CD14-positive monocyte (primary cell): ENCODE measurements around the gene MYOZ2. TPM values are rescaled to one million over a fixed set of nuclear protein-coding genes. Genes with fewer than 3 reads are reported as not detected.

Experiments used
- DNase-seq, 3 donors: peaks; one replicate each; pipeline ENCODE4 v3.0.0-alpha.2; 2011 to 2022
- H2AFZ ChIP-seq: 2 replicates; pipeline ENCODE4 v1.6.0; 2012; ENCODE audit warnings: mild to moderate bottlenecking, low read depth, low read length, inconsistent platforms; ENCODE audit not compliant: insufficient read depth, poor library complexity, severe bottlenecking
- H3K27ac ChIP-seq, 2 donors: 1 replicate in 1 of 2; 2 replicates in 1 of 2; pipeline ENCODE4 v1.5.1; 2012 to 2013; ENCODE audit warnings: low read length in 2 of 2, control low read depth in 1 of 2, inconsistent platforms in 1 of 2, low read depth in 1 of 2, mild to moderate bottlenecking in 1 of 2
- H3K27me3 ChIP-seq, 2 donors: one replicate each; pipeline versions ENCODE4 v1.6.0 to v1.6.1; 2011 to 2013; ENCODE audit warnings: low read length in 2 of 2; ENCODE audit not compliant: control insufficient read depth in 2 of 2, insufficient read depth in 2 of 2
- H3K36me3 ChIP-seq, 2 donors: replicated peaks in 1 of 2; 1 replicate in 1 of 2; 2 replicates in 1 of 2; pipeline versions ENCODE4 v1.5.1 to v1.6.1; 2012 to 2013; ENCODE audit warnings: low read length in 2 of 2, control low read depth in 1 of 2, inconsistent platforms in 1 of 2, mild to moderate bottlenecking in 1 of 2; ENCODE audit not compliant: insufficient read depth in 2 of 2, control insufficient read depth in 1 of 2
- H3K4me1 ChIP-seq, 2 donors: 1 replicate in 1 of 2; 2 replicates in 1 of 2; pipeline versions ENCODE4 v1.5.1 to v1.6.1; 2012 to 2013; ENCODE audit warnings: low read length in 2 of 2, control low read depth in 1 of 2, inconsistent platforms in 1 of 2, mild to moderate bottlenecking in 1 of 2, moderate library complexity in 1 of 2; ENCODE audit not compliant: insufficient read depth in 2 of 2, control insufficient read depth in 1 of 2
- H3K4me2 ChIP-seq: replicated peaks from 2 replicates; pipeline ENCODE3; 2012; ENCODE audit warnings: low read length, moderate library complexity, mild to moderate bottlenecking; ENCODE audit not compliant: poor library complexity, severe bottlenecking; ENCODE audit errors: extremely low read depth
- H3K4me3 ChIP-seq, 3 experiments: fragments of 200-600 bp in 1 of 3; sonication (generic) in 1 of 3; replicated peaks in 1 of 3; 1 replicate in 2 of 3; 2 replicates in 1 of 3; pipeline ENCODE4 v1.5.1; 2011 to 2013; ENCODE audit warnings: low read length in 3 of 3, mild to moderate bottlenecking in 3 of 3, control low read depth in 2 of 3, low read depth in 2 of 3, inconsistent platforms in 1 of 3, moderate library complexity in 1 of 3
- H3K79me2 ChIP-seq: 2 replicates; pipeline ENCODE4 v1.6.0; 2012; ENCODE audit warnings: mild to moderate bottlenecking, control low read depth, inconsistent platforms, low read length, moderate library complexity; ENCODE audit not compliant: insufficient read depth
- H3K9ac ChIP-seq: 2 replicates; pipeline ENCODE4 v1.6.0; 2017; ENCODE audit warnings: low read length, mild to moderate bottlenecking; ENCODE audit not compliant: insufficient read depth, poor library complexity, severe bottlenecking
- H3K9me3 ChIP-seq, 2 donors: replicated peaks in 1 of 2; 1 replicate in 1 of 2; 2 replicates in 1 of 2; pipeline versions ENCODE4 v1.5.1 to v1.6.1; 2012 to 2013; ENCODE audit warnings: low read length in 2 of 2, control low read depth in 1 of 2; ENCODE audit not compliant: control insufficient read depth in 1 of 2, insufficient read depth in 1 of 2
- H4K20me1 ChIP-seq: 2 replicates; pipeline ENCODE4 v1.6.0; 2012; ENCODE audit warnings: mild to moderate bottlenecking, low read length, control low read depth, moderate library complexity; ENCODE audit not compliant: insufficient read depth
- H3K27ac Mint-ChIP-seq, 7 donors: one replicate each; pipeline ENCODE4 v1.8.0; 2020; ENCODE audit warnings: mild to moderate bottlenecking in 7 of 7, mixed read lengths in 7 of 7, moderate library complexity in 6 of 7, inconsistent platforms in 2 of 7
- H3K27me3 Mint-ChIP-seq, 3 donors: one replicate each; pipeline ENCODE4 v1.8.0; 2021 to 2022; ENCODE audit warnings: low read depth in 3 of 3, mild to moderate bottlenecking in 3 of 3, mixed read lengths in 3 of 3, moderate library complexity in 3 of 3, inconsistent platforms in 1 of 3
- H3K36me3 Mint-ChIP-seq, 2 donors: one replicate each; pipeline ENCODE4 v1.8.0; 2020; ENCODE audit warnings: mixed read lengths in 2 of 2, inconsistent platforms in 1 of 2, mild to moderate bottlenecking in 1 of 2
- H3K4me1 Mint-ChIP-seq: one replicate; pipeline ENCODE4 v1.8.0; 2020; ENCODE audit warnings: mild to moderate bottlenecking, mixed read lengths
- H3K4me3 Mint-ChIP-seq, 2 donors: one replicate each; pipeline ENCODE4 v1.8.0; 2020; ENCODE audit warnings: mild to moderate bottlenecking in 2 of 2, mixed read lengths in 2 of 2, moderate library complexity in 1 of 2
- H3K9me3 Mint-ChIP-seq, 7 donors: one replicate each; pipeline ENCODE4 v1.8.0; 2020 to 2022; ENCODE audit warnings: mixed read lengths in 7 of 7, mild to moderate bottlenecking in 6 of 7, moderate library complexity in 6 of 7, inconsistent platforms in 2 of 7
- CTCF ChIP-seq: fragments of 200-600 bp; IDR thresholded peaks from one replicate; pipeline ENCODE4 v1.8.0; 2022; ENCODE audit warnings: antibody characterized with exemption, mild to moderate bottlenecking
- WGBS: methylation state at CpG from one replicate; pipeline ENCODE4 v1.1.5; 2013; ENCODE audit warnings: missing lambda C conversion rate; ENCODE audit not compliant: insufficient coverage; 5-methylcytosine and 5-hydroxymethylcytosine counted together
- intact Hi-C, 2 donors: fragments of 100-400 bp; cut with micrococcal nuclease; formaldehyde crosslinking; loops; one replicate each; pipeline versions ENCODE4 v1.15.0 to v1.15.1; 2023
- polyA plus RNA-seq, 3 donors: library from polyadenylated mRNA; depleted of rRNA in 1 of 3; unstranded in 2 of 3; stranded (reverse) in 1 of 3; fragments of 300-500 nt in 2 of 3; fragments of >200 nt in 1 of 3; fragmentation: Illumina TruSeq in 2 of 3; gene quantifications; 1 replicate in 2 of 3; 2 replicates in 1 of 3; pipeline ENCODE4 v1.2.3, GENCODE V29; 2012 to 2021

Gene MYOZ2
- polyA plus RNA-seq, 3 donors = not detected

- no peak overlapping the region for H3K27ac Mint-ChIP-seq
- no peaks in the 10 kb centered on the region for H3K36me3 ChIP-seq
- H3K79me2 ChIP-seq = no peaks in the 10 kb centered on the region
- H3K9me3 Mint-ChIP-seq = peaks cover 0 to 2% (median 0%) of the 10 kb centered on the region in 7 donors
- no peak for TF ChIP-seq CTCF
- H4K20me1 ChIP-seq = no peaks in the 10 kb centered on the region
- H3K4me2 ChIP-seq = no peak overlapping the region
- no peaks in the 10 kb centered on the region for H3K4me1 ChIP-seq
- peaks cover 3% of the 10 kb centered on the region for H3K4me1 Mint-ChIP-seq
- no peak for DNase-seq
- no peaks in the 10 kb centered on the region for H3K9me3 ChIP-seq
- H3K27ac ChIP-seq = no peak overlapping the region
- intact Hi-C loops = no loop called here
- H3K27me3 ChIP-seq = no peaks in the 10 kb centered on the region
- no peak overlapping the region for H3K9ac ChIP-seq
- no peak overlapping the region for H3K4me3 Mint-ChIP-seq
- WGBS = no CpG with 5 or more reads among the region's 1 CpG
- no peak overlapping the region for H2AFZ ChIP-seq
- H3K36me3 Mint-ChIP-seq = no peaks in the 10 kb centered on the region
- no peaks in the 10 kb centered on the region for H3K27me3 Mint-ChIP-seq
- no peak overlapping the region for H3K4me3 ChIP-seq
These were observed 54.0 kb downstream of the MYOZ2 start for GRCh38 chr4:119189638-119190037.

GRCh38 chr4:119190354-119190753 is 54.7 kb downstream of the MYOZ2 start:
- H3K27ac ChIP-seq = no peak overlapping the region
- no peak for TF ChIP-seq CTCF
- no peaks in the 10 kb centered on the region for H3K36me3 ChIP-seq
- Mint-ChIP-seq H3K9me3 (peaks cover 0 to 2% (median 0%) of the 10 kb centered on the region in 7 donors), H3K27me3 (no peaks in the 10 kb centered on the region), H3K36me3 (no peaks in the 10 kb centered on the region), H3K4me3 (no peak overlapping the region), H3K4me1 (peaks cover 3% of the 10 kb centered on the region), H3K27ac (no peak overlapping the region)
- no CpG with 5 or more reads among the region's 2 CpGs for WGBS
- no peaks in the 10 kb centered on the region for H4K20me1 ChIP-seq
- H3K9ac ChIP-seq = no peak overlapping the region
- H3K9me3 ChIP-seq = no peaks in the 10 kb centered on the region
- no peaks in the 10 kb centered on the region for H3K79me2 ChIP-seq
- no peak overlapping the region for H2AFZ ChIP-seq
- no peaks in the 10 kb centered on the region for H3K4me1 ChIP-seq
- no peaks in the 10 kb centered on the region for H3K27me3 ChIP-seq
- H3K4me3 ChIP-seq = no peak overlapping the region
- intact Hi-C loops = no loop called here
- H3K4me2 ChIP-seq = no peak overlapping the region
- no peak for DNase-seq
